Astrocyte (in vitro differentiated cells and primary cell): ENCODE data around the gene COX6B1.

Source experiments
- CTCF ChIP-seq: IDR thresholded peaks from 2 replicates; pipeline ENCODE4 v1.5.1; 2011; ENCODE audit warnings: low read depth, mild to moderate bottlenecking, inconsistent platforms, low read length, moderate library complexity; ENCODE audit not compliant: insufficient read depth
- EZH2 ChIP-seq: IDR thresholded peaks from 2 replicates; pipeline ENCODE4 v1.6.1; 2012; ENCODE audit warnings: mild to moderate bottlenecking, low read length, inconsistent platforms; ENCODE audit not compliant: insufficient read depth

GRCh38 chr19:35612224-35612558 lies 35.9 kb upstream of the COX6B1 start:
- no peak for TF ChIP-seq CTCF
- no peak for TF ChIP-seq EZH2
